H1 (cell line): ENCODE data around the gene DNASE2B. TPM values are rescaled to one million over a fixed set of nuclear protein-coding genes. Genes with fewer than 3 reads are reported as not detected.

Source experiments
- CBX8 ChIP-seq: fragments of 300-800, 300-1000 bp; sonication (generic); IDR thresholded peaks from 2 replicates; pipeline ENCODE4 v1.7.1; 2016; ENCODE audit warnings: low read depth, low read length, borderline replicate concordance
- polyA plus RNA-seq, 7 experiments: library from polyadenylated mRNA; depleted of rRNA in 3 of 7; stranded (reverse) in 5 of 7; unstranded in 2 of 7; fragments of >200 nt in 5 of 7; fragments of 200-250 nt in 2 of 7; gene quantifications; 1 replicate in 5 of 7; 2 replicates in 1 of 7; 4 replicates in 1 of 7; pipeline versions ENCODE4 v1.2.1 to v1.2.3, GENCODE V29; 2011 to 2013; ENCODE audit warnings: missing spikeins in 2 of 7, mixed read lengths in 2 of 7
- total RNA-seq: library from RNA; stranded (reverse); fragmentation: NEBNext Ultra II Directional; extraction: Animal tissue kit (Norgen Biotek cat#: 25700); gene quantifications from 2 replicates; pipeline ENCODE4 v1.2.1, GENCODE V29; 2021

The DNASE2B gene
- total and polyA plus RNA-seq, 2 of the 8 experiments (the other 6 are each of a cell fraction or from before 2014, with no cell fraction given), result not detected

DNA sequence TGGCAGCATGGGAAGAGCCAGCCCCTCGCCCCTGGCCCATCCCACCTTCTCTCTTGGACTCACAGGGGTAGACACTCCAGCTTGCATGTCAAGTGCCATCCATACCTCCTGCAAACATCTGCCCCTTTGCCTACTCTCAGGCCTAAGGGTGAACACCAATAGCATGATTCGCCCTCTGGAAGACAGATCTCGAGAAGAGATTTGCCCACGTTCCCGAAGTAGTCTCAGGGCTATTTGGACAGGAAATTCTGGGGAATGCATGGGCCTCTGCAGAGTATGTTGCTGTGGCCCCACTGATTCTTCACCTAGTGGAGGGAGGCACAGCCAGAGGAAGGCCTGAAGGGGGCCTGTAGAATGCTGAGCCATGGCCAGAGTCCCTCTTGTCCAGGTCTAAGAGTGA lies 29.8 kb upstream of the DNASE2B start (continued):
- no peak for TF ChIP-seq CBX8
